Measurements from ENCODE around the gene RNFT2. TPM values are rescaled to one million over a fixed set of nuclear protein-coding genes. Genes with fewer than 3 reads are reported as not detected.

Gene RNFT2
- total RNA-seq, 1 experiment from 2014 or later = 29.5 TPM

DNA sequence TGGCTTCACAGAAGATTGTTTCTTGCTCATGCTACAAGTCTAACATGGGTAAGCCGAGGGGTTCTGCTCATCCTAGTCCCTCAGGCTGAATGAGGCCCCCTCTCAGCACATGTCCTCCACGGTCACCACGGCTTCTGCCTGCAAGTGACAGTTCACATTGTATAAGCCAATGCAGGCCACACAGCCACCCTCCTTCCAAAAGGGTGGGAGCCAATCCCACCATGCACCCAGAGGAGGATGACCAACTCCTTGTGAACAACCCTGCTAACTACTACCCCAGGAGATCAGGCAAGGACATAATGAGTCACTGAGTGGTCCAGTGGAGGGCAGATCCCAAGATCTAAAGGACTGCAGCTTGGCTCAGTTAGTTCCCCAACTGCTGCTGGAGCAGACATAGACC is 6.3 kb upstream of the RNFT2 start:
- Histone ChIP-seq H3K18ac (ENCODE audit: insufficient read length, low read depth, low read length) (no peak overlapping the region), H2BK120ac (ENCODE audit: low read depth, low read length, poor library complexity, severe bottlenecking) (no peak overlapping the region), H3K79me2 (ENCODE audit: insufficient read depth, low read length) (peaks cover 6% of the 10 kb centered on the region; the same call in 1 of the 2 replicates), H4K5ac (ENCODE audit: insufficient read length, low read depth, low read length) (no peak overlapping the region), H2BK5ac (ENCODE audit: insufficient read length, low read length) (no peak overlapping the region), H3K9ac (ENCODE audit: extremely low read depth, insufficient read length, low read length) (no peak overlapping the region), H2AK5ac (ENCODE audit: insufficient read length, low read length) (no peak overlapping the region), H4K20me1 (ENCODE audit: control insufficient read depth, insufficient read depth, insufficient read length) (no peaks in the 10 kb centered on the region), H3T11ph (ENCODE audit: low read length) (no peak overlapping the region), H3K9me3 (ENCODE audit: control insufficient read depth, low read depth, low read length) (no peaks in the 10 kb centered on the region), H3K4ac (ENCODE audit: low read depth, low read length) (no peak overlapping the region), H4K8ac (replicated peaks; ENCODE audit: insufficient read length, low read depth, low read length) (no peak overlapping the region), H3K27me3 (ENCODE audit: insufficient read depth, low read length) (no peaks in the 10 kb centered on the region), H3K23me2 (ENCODE audit: insufficient read length, low read depth, low read length, poor library complexity, severe bottlenecking) (peaks cover 3% of the 10 kb centered on the region), H2AFZ (ENCODE audit: low read length) (no peak overlapping the region), H4K91ac (ENCODE audit: insufficient read length, low read depth, low read length) (no peak overlapping the region), H2BK15ac (ENCODE audit: low read depth, low read length) (no peak overlapping the region), H3K27ac (ENCODE audit: insufficient read length, low read depth, low read length) (no peak overlapping the region), H3K4me2 (ENCODE audit: insufficient read depth, insufficient read length, low read length) (no peak overlapping the region), H3K4me1 (ENCODE audit: insufficient read depth, low read length) (no peaks in the 10 kb centered on the region; the same call in 1 of the 2 replicates), H3K14ac (ENCODE audit: insufficient read depth, low read length) (no peak overlapping the region), H3K79me1 (ENCODE audit: insufficient read depth, low read depth, low read length, poor library complexity, severe bottlenecking) (peaks cover 4% of the 10 kb centered on the region), H2BK20ac (ENCODE audit: low read depth, low read length, poor library complexity, severe bottlenecking) (no peak overlapping the region), H3K56ac (ENCODE audit: insufficient read length, low read depth, low read length) (no peak overlapping the region), H3K23ac (ENCODE audit: insufficient read length, low read depth, low read length) (no peak overlapping the region), H2BK12ac (ENCODE audit: insufficient read length, low read depth, low read length) (no peak overlapping the region)
- TF ChIP-seq, protein P1, sequence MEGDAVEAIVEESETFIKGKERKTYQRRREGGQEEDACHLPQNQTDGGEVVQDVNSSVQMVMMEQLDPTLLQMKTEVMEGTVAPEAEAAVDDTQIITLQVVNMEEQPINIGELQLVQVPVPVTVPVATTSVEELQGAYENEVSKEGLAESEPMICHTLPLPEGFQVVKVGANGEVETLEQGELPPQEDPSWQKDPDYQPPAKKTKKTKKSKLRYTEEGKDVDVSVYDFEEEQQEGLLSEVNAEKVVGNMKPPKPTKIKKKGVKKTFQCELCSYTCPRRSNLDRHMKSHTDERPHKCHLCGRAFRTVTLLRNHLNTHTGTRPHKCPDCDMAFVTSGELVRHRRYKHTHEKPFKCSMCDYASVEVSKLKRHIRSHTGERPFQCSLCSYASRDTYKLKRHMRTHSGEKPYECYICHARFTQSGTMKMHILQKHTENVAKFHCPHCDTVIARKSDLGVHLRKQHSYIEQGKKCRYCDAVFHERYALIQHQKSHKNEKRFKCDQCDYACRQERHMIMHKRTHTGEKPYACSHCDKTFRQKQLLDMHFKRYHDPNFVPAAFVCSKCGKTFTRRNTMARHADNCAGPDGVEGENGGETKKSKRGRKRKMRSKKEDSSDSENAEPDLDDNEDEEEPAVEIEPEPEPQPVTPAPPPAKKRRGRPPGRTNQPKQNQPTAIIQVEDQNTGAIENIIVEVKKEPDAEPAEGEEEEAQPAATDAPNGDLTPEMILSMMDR (conservative IDR thresholded peaks at IDR 0.05) = no peak
- H3K9me3 Mint-ChIP-seq = no peaks in the 10 kb centered on the region
- peaks cover 6 to 19% (median 18%) of the 10 kb centered on the region in 3 experiments; a peak in 5 of 7 replicates for H3K36me3 Mint-ChIP-seq (ENCODE audit: insufficient read depth in 1 of 3, low read depth in 3 of 3)
- DNase-seq = no peak
- no peaks in the 10 kb centered on the region for H3K27me3 Mint-ChIP-seq (ENCODE audit: low read depth)
- no peak overlapping the region for H3K4me3 Mint-ChIP-seq
- WGBS (ENCODE audit: extremely low coverage, insufficient read length, low lambda C conversion rate) = no CpG with 5 or more reads among the region's 3 CpGs
- no peak overlapping the region for H3K27ac Mint-ChIP-seq
- peaks cover 12 to 16% of the 10 kb centered on the region in 2 experiments for H3K4me1 Mint-ChIP-seq

Data from H9 (cell line).